ENCODE results near the gene ARHGEF4.

The ARHGEF4 gene

GRCh38 chr2:130884503-130884902 is 47.8 kb downstream of the ARHGEF4 start:
- CTCF ChIA-PET, result interaction anchor here (0.9 to 4.4 kb wide), 3 partner anchors 11 to 87 kb away, joined by 3 to 24 read pairs (median 20); no protein-coding TSS in a partner anchor
- POLR2A ChIA-PET, result no interaction called here
- no peak for DNase-seq (ENCODE audit: extremely low spot score)
- TF ChIP-seq CTCF (IDR thresholded peaks at IDR 0.05; ENCODE audit: control extremely low read depth, extremely low read depth, low read depth, missing control alignments), result no peak

- no peak for DNase-seq (ENCODE audit: extremely low spot score)
- no peak for TF ChIP-seq CTCF (IDR thresholded peaks at IDR 0.05; ENCODE audit: control extremely low read depth, extremely low read depth, low read depth, missing control alignments)
- CTCF ChIA-PET, result no interaction called here
- POLR2A ChIA-PET, result no interaction called here
Observed at GRCh38 chr2:130887643-130888042, 50.9 kb downstream of the ARHGEF4 start.

GRCh38 chr2:130890941-130891669 is 54.4 kb downstream of the ARHGEF4 start:
- DNase-seq (ENCODE audit: extremely low spot score), result no peak
- TF ChIP-seq CTCF (IDR thresholded peaks at IDR 0.05; ENCODE audit: control extremely low read depth, extremely low read depth, low read depth, missing control alignments), result no peak
- ChIA-PET POLR2A (no interaction called here), CTCF (interaction anchor here (0.9 to 2.3 kb wide), 6 partner anchors 10 to 94 kb away, joined by 3 to 10 read pairs (median 5); no protein-coding TSS in a partner anchor)

GRCh38 chr2:130891966-130892365 is 55.3 kb downstream of the ARHGEF4 start:
- no peak for DNase-seq (ENCODE audit: extremely low spot score)
- no peak for TF ChIP-seq CTCF (IDR thresholded peaks at IDR 0.05; ENCODE audit: control extremely low read depth, extremely low read depth, low read depth, missing control alignments)
- CTCF ChIA-PET, result interaction anchor here (0.9 to 2.3 kb wide), 3 partner anchors 18 to 95 kb away, joined by 3 to 10 read pairs (median 7); no protein-coding TSS in a partner anchor
- POLR2A ChIA-PET, result no interaction called here

- ChIA-PET POLR2A (no interaction called here), CTCF (no interaction called here)
- DNase-seq (ENCODE audit: extremely low spot score), result no peak
- TF ChIP-seq CTCF (IDR thresholded peaks at IDR 0.05; ENCODE audit: control extremely low read depth, extremely low read depth, low read depth, missing control alignments), result no peak
Observed at GRCh38 chr2:130892793-130893785, 56.4 kb downstream of the ARHGEF4 start.

GRCh38 chr2:130894326-130894942 is 57.7 kb downstream of the ARHGEF4 start:
- POLR2A ChIA-PET, result no interaction called here
- TF ChIP-seq CTCF (IDR thresholded peaks at IDR 0.05; ENCODE audit: control extremely low read depth, extremely low read depth, low read depth, missing control alignments), result no peak
- no peak for DNase-seq (ENCODE audit: extremely low spot score)
- CTCF ChIA-PET, result no interaction called here
